ENCODE results near the gene IL1R2.

The IL1R2 gene

DNA sequence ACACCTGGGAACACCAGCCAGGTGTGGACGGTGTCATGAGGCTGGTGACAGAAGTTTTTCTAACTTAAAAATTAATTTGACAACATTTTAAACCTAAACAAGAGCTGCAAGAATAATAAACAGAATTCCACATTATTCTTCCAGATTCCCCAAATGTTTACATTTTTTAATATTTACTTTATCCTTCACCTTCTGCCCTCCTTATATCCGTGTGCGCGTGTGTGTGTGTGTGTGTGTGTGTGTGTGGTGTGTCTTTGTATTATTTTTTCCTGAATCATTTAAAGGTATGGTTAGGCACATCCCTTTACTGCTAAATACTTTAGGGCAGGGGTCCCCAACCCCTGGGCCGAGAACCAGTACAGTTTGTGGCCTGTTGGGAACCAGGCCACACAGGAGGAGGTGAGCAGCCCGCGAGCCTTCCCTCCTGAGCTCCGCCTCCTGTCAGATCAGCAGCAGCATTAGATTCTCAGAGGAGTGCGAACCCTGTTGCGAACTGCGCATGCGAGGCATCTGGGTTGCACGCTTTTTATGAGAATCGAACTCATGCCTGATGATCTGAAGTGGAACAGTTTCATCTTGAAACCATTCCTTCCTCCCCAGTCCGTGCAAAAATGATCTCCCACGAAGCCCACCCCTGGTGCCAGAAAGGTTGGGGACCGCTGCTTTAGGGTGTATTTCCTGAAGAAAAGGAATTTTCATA is 16.4 kb upstream of the IL1R2 start:
- DNase-seq = no peak

- no peak for DNase-seq
Measured at GRCh38 chr2:101976891-101977290, 14.9 kb upstream of the IL1R2 start.

GRCh38 chr2:101980368-101980767 is 11.4 kb upstream of the IL1R2 start:
- no peak for DNase-seq

DNA sequence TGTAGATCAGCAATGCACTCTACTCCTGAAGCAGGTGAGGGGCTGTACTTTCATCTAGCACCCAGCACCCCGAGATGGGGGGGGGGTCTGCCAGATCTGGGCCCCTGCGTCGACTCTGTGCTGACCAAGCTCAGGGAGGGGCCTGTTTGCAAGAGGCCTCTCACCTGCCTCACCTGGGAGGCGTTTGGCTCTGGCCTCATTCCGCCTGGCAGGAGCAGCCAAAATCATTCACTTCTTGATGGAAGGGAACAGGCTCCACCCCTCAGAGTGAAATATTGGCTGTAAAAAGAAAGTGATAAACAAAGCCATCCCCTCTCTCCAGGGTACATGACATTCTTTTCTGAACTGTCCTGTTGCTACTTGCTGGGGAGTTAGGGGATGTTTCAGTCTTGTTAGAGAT is 10.7 kb upstream of the IL1R2 start:
- no peak for DNase-seq

DNA sequence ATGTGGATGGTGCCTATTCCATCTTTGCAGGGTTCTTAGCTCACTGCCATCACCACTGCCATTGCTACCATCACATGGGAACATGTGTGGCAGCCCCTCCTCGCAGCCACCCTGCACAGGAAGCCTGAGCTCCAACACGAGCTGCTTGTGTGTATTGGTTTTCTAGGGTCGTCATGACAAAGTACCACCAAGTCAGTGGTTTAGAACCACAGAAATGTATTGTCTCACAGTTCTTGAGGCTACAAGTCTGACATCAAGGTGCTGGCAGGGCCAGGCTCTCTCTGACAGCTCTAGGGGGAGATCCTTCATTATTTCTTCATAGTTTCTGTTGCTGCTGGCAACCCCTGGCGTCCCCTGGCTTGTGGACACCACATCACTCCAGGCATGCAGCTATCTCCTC is 10.3 kb upstream of the IL1R2 start:
- DNase-seq = no peak

DNA sequence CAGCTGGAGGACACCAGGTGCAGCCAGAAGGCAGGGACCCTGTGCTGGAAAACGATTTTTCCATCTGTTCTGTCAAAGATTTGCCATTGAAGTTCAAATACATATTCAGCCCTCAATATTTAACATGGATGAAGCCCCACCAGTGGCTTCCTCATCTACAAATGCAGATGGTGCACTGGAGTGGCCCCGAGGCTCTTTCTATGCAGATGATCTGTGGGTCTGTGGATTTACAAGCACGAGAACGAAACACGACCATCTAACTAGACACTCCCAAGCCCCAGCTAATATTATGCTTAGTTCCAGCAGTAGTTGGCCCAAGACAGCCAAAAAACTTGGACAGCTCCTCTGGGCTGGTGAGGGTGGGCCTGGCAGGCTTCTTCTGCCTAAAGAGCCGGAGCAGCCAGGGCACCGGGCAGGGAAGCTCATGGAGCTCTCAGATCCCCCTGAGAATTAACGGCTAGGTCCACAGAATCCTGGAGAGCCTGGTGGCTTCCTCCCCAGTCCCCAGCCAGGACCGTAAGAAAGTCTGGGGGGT is 9.2 kb upstream of the IL1R2 start:
- DNase-seq = no peak

DNA sequence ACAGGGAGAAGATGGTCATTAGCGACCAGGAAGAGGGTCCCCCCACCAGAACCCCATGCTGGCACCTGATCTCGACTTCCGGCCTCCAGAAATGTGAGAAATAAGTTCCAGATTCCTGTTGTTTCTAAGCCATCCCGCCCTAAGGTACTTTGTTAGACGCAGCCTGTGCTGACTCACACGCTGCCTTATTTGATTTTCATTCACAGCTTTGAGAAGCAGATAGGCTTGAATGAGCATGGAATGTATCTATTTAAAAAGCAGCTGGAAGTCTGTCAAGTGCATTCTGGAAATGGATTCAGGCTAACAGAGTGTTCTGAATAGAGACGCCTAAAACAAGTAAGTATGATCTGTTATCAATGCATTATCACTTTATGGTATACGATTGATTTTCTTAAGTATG is 8.3 kb upstream of the IL1R2 start:
- DNase-seq = no peak

DNA sequence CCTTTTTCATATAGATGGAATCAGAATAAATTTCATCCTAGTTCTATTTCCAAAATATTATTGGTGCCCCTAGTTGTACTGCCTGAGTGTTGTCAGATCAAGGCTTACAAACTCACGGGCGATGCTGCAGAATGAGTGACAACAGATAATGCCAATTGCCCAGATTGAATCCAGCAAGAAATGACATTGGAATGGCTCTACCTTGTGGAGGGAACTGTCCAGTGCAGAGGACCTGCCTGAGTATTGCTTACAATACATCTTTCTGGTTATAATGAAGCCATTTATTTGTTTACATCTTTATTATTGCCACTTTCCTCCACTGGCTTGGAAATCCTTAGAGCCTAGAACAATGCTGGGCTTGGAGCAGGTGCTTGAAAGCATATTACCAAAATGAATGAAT is 7.8 kb upstream of the IL1R2 start:
- no peak for DNase-seq

- no peak for DNase-seq
Measured at GRCh38 chr2:101984656-101985055, 7.1 kb upstream of the IL1R2 start.

DNA sequence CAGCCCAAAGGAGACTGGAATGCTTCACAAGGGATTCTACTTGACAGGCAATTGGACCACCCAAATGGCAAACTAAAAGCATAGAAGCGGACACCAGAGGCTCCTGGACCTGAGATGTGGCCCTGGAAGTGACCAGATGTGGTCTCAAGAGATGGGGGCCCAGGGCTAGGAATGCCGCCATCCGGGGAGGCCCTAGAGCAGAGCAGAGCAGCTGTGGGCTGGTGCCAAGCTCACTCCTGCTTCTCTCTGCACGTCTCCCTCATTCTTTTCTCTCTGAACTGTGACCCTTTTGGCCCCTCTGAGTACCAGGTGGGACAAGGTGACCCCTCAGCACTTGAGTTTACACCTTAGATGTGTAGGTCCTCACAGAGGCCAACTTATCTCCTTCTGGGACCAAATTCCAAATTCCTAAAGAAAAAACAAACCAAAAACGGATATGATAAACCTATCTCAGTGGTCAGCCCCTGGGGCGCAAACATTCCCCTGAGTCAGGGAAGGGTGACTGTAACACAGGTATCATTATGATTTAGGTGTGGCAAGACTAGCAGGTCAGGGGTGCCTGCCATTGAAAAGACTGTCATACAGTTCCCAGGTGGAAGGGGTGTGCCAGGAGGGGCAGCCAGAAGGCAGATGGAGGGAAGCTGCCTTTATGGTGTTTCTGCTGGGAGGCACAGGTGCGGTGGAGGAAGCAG is 6.5 kb upstream of the IL1R2 start:
- DNase-seq = no peak

GRCh38 chr2:101985793-101986164 is 6.0 kb upstream of the IL1R2 start:
- no peak for DNase-seq

- DNase-seq = no peak
Measured at GRCh38 chr2:101986376-101986775, 5.4 kb upstream of the IL1R2 start.

DNA sequence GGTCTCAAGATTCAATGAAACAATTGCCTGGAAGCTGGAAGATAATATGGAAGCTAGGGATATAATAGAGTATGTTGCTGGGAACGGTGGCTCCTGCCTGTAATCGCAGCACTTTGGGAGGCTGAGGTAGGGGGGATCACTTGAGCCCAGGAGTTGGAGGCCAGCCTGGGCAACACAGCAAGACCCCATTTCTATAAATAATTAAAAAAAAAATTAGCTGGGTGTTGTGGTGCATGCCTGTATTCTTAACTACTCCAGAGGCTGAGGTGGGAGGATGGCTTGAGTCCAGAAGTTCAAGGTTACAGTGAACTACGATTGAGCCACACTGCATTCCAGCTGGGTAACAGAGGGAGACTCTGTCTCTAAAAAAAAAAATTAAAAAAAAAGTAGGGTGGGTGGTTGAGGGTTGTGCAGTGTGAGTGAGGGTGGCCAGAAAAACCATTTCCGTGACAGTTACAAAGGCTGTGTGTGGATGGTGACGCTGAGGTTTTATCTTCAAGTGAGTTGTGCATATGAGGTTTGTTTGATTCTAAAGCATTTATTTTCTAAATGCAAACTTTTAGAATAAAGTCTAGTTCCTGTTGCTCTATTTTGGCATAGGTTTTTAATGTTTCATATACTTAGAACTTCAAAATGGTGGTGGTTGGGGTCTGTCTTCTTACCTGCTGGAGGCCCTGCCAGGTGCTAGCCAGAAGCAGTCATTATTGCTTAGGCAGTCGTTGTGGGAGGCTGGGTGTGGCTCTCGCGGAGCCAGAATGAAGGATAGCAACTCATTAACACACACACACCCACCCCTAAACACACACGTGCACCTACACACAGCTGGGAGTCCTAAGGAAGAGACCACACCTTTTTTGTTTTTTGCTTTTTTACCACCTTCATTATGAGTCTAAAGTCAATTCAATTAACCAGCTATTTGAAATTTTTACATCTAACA is 4.7 kb upstream of the IL1R2 start:
- no peak for DNase-seq

DNA sequence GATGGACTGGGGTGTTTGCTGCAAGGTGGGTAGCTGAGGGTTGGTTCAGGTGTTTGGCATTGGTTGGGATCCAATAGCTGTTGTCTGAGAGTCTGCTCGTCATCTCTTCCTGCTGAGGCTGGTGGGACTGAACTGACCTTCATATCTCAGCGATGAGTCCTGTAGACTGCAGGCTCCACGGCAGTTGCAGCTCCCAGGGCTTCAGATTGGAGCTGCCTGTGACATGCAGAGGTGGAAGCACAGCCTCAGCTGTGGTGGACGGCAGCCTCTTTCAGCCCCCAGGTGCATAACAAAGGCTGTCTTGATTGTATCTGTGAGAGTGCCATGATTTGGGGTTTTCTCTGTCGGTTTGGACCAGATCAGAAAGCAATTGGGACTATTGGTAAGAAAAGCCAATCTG is 3.9 kb upstream of the IL1R2 start:
- DNase-seq = no peak

DNA sequence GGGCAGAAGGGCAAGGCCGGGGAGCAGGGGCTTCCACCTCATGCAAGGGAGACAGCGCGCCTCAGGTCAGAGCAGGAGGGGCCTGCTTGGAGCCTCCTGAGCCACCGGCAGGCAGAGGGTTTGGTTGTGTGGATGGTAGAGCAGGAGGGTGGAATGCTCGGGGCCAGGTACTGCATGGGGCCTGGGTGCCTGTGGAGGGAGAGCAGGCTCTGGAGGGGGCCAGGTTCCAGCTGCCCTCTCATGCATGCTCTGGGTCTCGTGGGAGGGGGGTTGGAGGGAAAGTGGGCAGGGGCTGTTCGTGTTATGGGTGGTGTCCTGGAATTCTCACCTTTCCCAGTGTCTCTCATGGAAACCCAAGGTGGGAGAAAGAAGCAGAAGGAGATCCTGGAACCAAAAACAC is 3.2 kb upstream of the IL1R2 start:
- DNase-seq = no peak

GRCh38 chr2:101989740-101990460 is 1.9 kb upstream of the IL1R2 start:
- no peak for DNase-seq

- DNase-seq = no peak
Measured at GRCh38 chr2:101993772-101994171, 2.0 kb downstream of the IL1R2 start.

- DNase-seq = no peak
Measured at GRCh38 chr2:101995019-101995418, 3.3 kb downstream of the IL1R2 start.

DNA sequence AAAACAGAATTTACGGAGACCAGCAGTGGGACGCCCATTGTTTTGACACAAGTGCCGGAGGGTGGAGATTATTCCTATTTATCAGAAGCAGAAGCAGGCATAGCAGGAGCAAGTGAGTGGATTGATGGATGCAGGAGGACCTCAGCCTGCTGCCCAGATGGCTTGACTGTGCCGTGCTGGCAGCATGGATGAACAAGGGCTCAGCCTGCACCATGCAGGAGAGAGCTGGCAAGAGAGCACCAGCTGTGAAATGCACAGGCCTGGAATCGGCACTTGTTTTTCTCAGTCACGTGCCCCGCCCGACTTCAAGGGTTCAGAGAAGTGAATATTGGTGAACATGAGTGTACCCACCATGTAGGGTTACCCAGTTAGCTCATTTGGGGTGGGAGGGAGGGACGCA is 4.0 kb downstream of the IL1R2 start:
- no peak for DNase-seq

GRCh38 chr2:101998556-101998895 is 6.8 kb downstream of the IL1R2 start:
- no peak for DNase-seq

DNA sequence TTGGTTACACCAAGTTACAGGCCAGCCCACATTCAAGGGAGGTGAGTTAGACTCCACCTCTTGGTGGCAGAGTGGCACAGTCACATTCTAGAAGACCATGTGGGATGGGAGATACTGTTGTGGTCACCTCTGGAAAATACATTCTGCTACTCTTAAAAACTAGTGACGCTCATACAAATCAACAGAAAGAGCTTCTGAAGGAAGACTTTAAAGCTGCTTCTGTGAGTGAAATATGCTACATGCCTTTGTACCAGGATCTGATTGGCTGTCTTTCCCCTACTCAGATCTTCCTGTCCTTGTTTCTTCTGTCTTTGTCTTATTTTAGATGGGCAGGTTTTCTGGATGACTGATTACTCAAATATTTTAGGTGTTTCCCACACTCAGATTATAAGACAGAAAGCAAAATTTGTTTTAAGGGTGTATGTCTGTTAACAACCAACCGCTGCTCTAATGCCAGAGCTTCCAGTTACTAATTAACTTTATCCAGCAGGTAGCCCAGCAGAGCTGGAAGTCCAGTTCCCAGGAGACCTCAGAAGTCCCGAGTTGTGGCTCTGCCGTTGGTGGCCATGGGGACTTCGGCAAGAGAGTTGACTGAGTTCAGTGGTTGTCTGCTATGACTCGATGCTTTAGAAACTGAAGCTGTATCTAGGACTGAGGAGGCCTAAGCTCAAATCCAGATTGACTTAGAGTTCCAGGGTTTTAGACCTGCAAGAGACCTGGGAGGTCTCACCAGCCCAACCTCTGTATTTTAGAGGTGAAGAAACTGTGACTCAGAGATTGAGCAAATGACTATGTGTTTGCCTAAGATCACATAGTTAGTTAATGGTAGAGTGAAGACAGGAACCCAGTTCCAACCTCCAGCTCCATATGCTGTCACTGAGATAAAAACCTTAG is 7.4 kb downstream of the IL1R2 start:
- no peak for DNase-seq

DNA sequence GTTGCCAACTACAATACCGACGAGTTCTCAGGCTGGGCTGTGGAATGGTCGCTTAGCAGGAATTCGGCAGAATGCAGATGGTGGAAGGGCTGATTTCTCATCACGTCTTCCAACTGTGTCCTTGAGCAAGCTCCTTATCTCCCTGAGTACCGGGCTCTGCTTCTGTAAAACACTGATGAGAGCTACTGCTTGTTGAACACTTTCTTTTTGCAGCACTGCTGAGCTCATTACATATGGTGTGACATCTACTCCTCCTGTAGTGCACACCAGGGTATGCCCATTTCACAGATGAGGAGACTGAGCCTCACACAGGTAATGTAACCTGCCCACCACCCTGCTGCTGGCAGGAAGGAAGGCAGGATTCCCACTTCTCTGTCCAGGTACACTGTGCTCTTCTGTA is 8.3 kb downstream of the IL1R2 start:
- DNase-seq = no peak
